NT2/D1 (cell line): ENCODE results near the gene RUNX1.

Experiments
- SUZ12 ChIP-seq: IDR thresholded peaks from 2 replicates; pipeline ENCODE4 v1.6.1; 2011; ENCODE audit not compliant: insufficient read length, insufficient read depth; ENCODE audit errors: extremely low read depth
- YY1 ChIP-seq: IDR thresholded peaks from 2 replicates; pipeline ENCODE4 v1.6.1; 2011; ENCODE audit not compliant: insufficient read length, insufficient read depth
- ZNF274 ChIP-seq: IDR thresholded peaks from 2 replicates; pipeline ENCODE4 v1.6.1; 2011; ENCODE audit warnings: mild to moderate bottlenecking, low read depth, low read length

- TF ChIP-seq ZNF274 (no peak), SUZ12 (no peak), YY1 (no peak)
These were observed 260.2 kb downstream of the RUNX1 start for GRCh38 chr21:34788879-34789278.
